Upper lobe of right lung (tissue), 1 donor: ENCODE results near the gene CCDC178. TPM values are rescaled to one million over a fixed set of nuclear protein-coding genes. Genes with fewer than 3 reads are reported as not detected.
"Not testable (repeated sequence)": the region's sequence is repeated elsewhere in the genome, so short reads cannot be mapped to it uniquely, and the experiment has no call there.

ENCODE experiments used
- ATAC-seq: fragments of 200-7000 bp; cut with Tn5 transposase; one replicate; pipeline ENCODE4 v1.9.1; 2020; ENCODE audit warnings: mild to moderate bottlenecking, moderate library complexity
- DNase-seq: peaks from one replicate; pipeline ENCODE4 v3.0.0-alpha.2; 2020
- H3K27ac ChIP-seq: fragments of 200-600 bp; one replicate; pipeline ENCODE4 v1.8.0; 2022
- H3K27me3 ChIP-seq: fragments of 200-600 bp; one replicate; pipeline ENCODE4 v1.8.0; 2022; ENCODE audit warnings: mild to moderate bottlenecking
- H3K36me3 ChIP-seq: fragments of 200-600 bp; one replicate; pipeline ENCODE4 v1.8.0; 2022
- H3K4me1 ChIP-seq: fragments of 200-600 bp; one replicate; pipeline ENCODE4 v1.8.0; 2022
- H3K4me3 ChIP-seq: fragments of 200-600 bp; one replicate; pipeline ENCODE4 v1.8.0; 2022; ENCODE audit warnings: mild to moderate bottlenecking
- H3K9me3 ChIP-seq: fragments of 200-600 bp; one replicate; pipeline ENCODE4 v1.8.0; 2022
- CTCF ChIP-seq: fragments of 200-600 bp; IDR thresholded peaks from one replicate; pipeline ENCODE4 v1.8.0; 2022; ENCODE audit warnings: antibody characterized with exemption
- intact Hi-C: fragments of 100-400 bp; cut with DNase I; formaldehyde crosslinking; loops from one replicate; pipeline ENCODE4 v1.11.0; 2022
- total RNA-seq: library from RNA; stranded (reverse); fragmentation: NEBNext Ultra II Directional; extraction: Animal tissue kit (Norgen Biotek cat#: 25700); gene quantifications from one replicate; pipeline ENCODE4 v1.2.1, GENCODE V29; 2021
- donor health status: DM: no; HTN: yes; CAD: no; lungs with severe emphysema.

Gene CCDC178
- total RNA-seq, 1 donor from 2014 or later, result 2.5 TPM

GRCh38 chr18:33350256-33350655 lies 90.3 kb downstream of the CCDC178 start:
- Histone ChIP-seq H3K4me1 (no peaks in the 10 kb centered on the region), H3K9me3 (no peaks in the 10 kb centered on the region), H3K36me3 (no peaks in the 10 kb centered on the region), H3K27me3 (no peaks in the 10 kb centered on the region), H3K27ac (no peak overlapping the region), H3K4me3 (no peak overlapping the region)
- DNase-seq, result no peak
- ATAC-seq, result no peak
- TF ChIP-seq CTCF, result no peak
- intact Hi-C loops, result no loop called here

- H3K4me3 ChIP-seq, H3K27me3 ChIP-seq, H3K9me3 ChIP-seq, intact Hi-C loops, ATAC-seq, H3K4me1 ChIP-seq, H3K36me3 ChIP-seq, H3K27ac ChIP-seq, DNase-seq: not testable (repeated sequence)
Measured at GRCh38 chr18:33339733-33340132, 100.8 kb downstream of the CCDC178 start.

GRCh38 chr18:33334781-33335180 lies 105.7 kb downstream of the CCDC178 start:
- DNase-seq (no peak), ATAC-seq (no peak)
- intact Hi-C loops, result no loop called here

GRCh38 chr18:33330711-33331110 lies 109.8 kb downstream of the CCDC178 start:
- no peaks in the 10 kb centered on the region for H3K9me3 ChIP-seq
- TF ChIP-seq CTCF, result no peak
- DNase-seq (no peak), ATAC-seq (no peak)
- no peaks in the 10 kb centered on the region for H3K36me3 ChIP-seq
- H3K27me3 ChIP-seq, result no peaks in the 10 kb centered on the region
- H3K4me1 ChIP-seq, result no peaks in the 10 kb centered on the region
- no peak overlapping the region for H3K4me3 ChIP-seq
- H3K27ac ChIP-seq, result no peak overlapping the region
- intact Hi-C loops, result no loop called here

More at GRCh38 chr18:33334781-33335180, 105.7 kb downstream of the CCDC178 start:
- Histone ChIP-seq H3K4me3 (no peak overlapping the region), H3K36me3 (no peaks in the 10 kb centered on the region), H3K9me3 (no peaks in the 10 kb centered on the region), H3K27ac (no peak overlapping the region), H3K27me3 (no peaks in the 10 kb centered on the region), H3K4me1 (no peaks in the 10 kb centered on the region)
- TF ChIP-seq CTCF, result no peak

GRCh38 chr18:33326975-33327374 lies 113.5 kb downstream of the CCDC178 start:
- Histone ChIP-seq H3K27me3 (no peaks in the 10 kb centered on the region), H3K27ac (no peak overlapping the region), H3K36me3 (no peaks in the 10 kb centered on the region), H3K9me3 (no peaks in the 10 kb centered on the region), H3K4me3 (no peak overlapping the region), H3K4me1 (no peaks in the 10 kb centered on the region)
- DNase-seq (no peak), ATAC-seq (no peak)
- TF ChIP-seq CTCF, result no peak
- intact Hi-C loops, result no loop called here

- H3K36me3 ChIP-seq, result no peaks in the 10 kb centered on the region
- no peak overlapping the region for H3K4me3 ChIP-seq
- H3K4me1 ChIP-seq, result no peaks in the 10 kb centered on the region
- no peak overlapping the region for H3K27ac ChIP-seq
- no peaks in the 10 kb centered on the region for H3K9me3 ChIP-seq
- intact Hi-C loops, result no loop called here
- no peaks in the 10 kb centered on the region for H3K27me3 ChIP-seq
- ATAC-seq, result no peak
- DNase-seq, result no peak
- TF ChIP-seq CTCF, result no peak
Measured at GRCh38 chr18:33317640-33318039, 122.9 kb downstream of the CCDC178 start.
